H9 (cell line): ENCODE measurements around the gene RRAD. TPM values are rescaled to one million over a fixed set of nuclear protein-coding genes. Genes with fewer than 3 reads are reported as not detected.
A peak's percentile ranks its signal among the peaks of the same experiment; 100 is the strongest.

Source experiments
- DNase-seq: peaks from one replicate; pipeline ENCODE4 v3.0.0-alpha.2; 2017
- H2AFZ ChIP-seq: one replicate; pipeline ENCODE4 v1.6.1; 2013; ENCODE audit warnings: mild to moderate bottlenecking, low read length, control low read depth, moderate library complexity
- H2AK5ac ChIP-seq: 2 replicates; pipeline ENCODE4 v1.6.1; 2013; ENCODE audit warnings: low read length, control low read depth, mixed read lengths; ENCODE audit not compliant: insufficient read length
- H2BK120ac ChIP-seq: one replicate; pipeline ENCODE4 v1.6.1; 2013; ENCODE audit warnings: low read depth, mild to moderate bottlenecking, low read length, control low read depth, inconsistent platforms; ENCODE audit not compliant: poor library complexity, severe bottlenecking
- H2BK12ac ChIP-seq: 2 replicates; pipeline ENCODE4 v1.6.1; 2013; ENCODE audit warnings: low read length, control low read depth, mixed read lengths, low read depth; ENCODE audit not compliant: insufficient read length
- H2BK15ac ChIP-seq: 2 replicates; pipeline ENCODE4 v1.6.1; 2013; ENCODE audit warnings: low read depth, low read length, control low read depth
- H2BK20ac ChIP-seq: one replicate; pipeline ENCODE4 v1.6.1; 2013; ENCODE audit warnings: low read depth, mild to moderate bottlenecking, low read length, control low read depth, inconsistent platforms; ENCODE audit not compliant: poor library complexity, severe bottlenecking
- H2BK5ac ChIP-seq: 2 replicates; pipeline ENCODE4 v1.6.1; 2013; ENCODE audit warnings: low read length, control low read depth, mixed read lengths; ENCODE audit not compliant: insufficient read length
- H3K14ac ChIP-seq: 2 replicates; pipeline ENCODE4 v1.6.1; 2013; ENCODE audit warnings: low read length, control low read depth; ENCODE audit not compliant: insufficient read depth
- H3K18ac ChIP-seq: 2 replicates; pipeline ENCODE4 v1.6.1; 2013; ENCODE audit warnings: low read depth, mild to moderate bottlenecking, mixed read lengths, low read length, control low read depth; ENCODE audit not compliant: insufficient read length
- H3K23ac ChIP-seq: 2 replicates; pipeline ENCODE4 v1.6.1; 2013; ENCODE audit warnings: low read length, control low read depth, mixed read lengths, low read depth; ENCODE audit not compliant: insufficient read length
- H3K23me2 ChIP-seq: 2 replicates; pipeline ENCODE4 v1.6.1; 2013; ENCODE audit warnings: low read depth, mild to moderate bottlenecking, mixed read lengths, low read length, control low read depth; ENCODE audit not compliant: insufficient read length, poor library complexity, severe bottlenecking
- H3K27ac ChIP-seq: 2 replicates; pipeline ENCODE4 v1.5.1; 2013; ENCODE audit warnings: low read length, control low read depth, mixed read lengths, low read depth; ENCODE audit not compliant: insufficient read length
- H3K27me3 ChIP-seq: 2 replicates; pipeline ENCODE4 v1.6.1; 2013; ENCODE audit warnings: low read length, control low read depth, inconsistent platforms; ENCODE audit not compliant: insufficient read depth
- H3K4ac ChIP-seq: 2 replicates; pipeline ENCODE4 v1.6.1; 2013; ENCODE audit warnings: low read depth, mild to moderate bottlenecking, control low read depth, inconsistent platforms, low read length, moderate library complexity
- H3K4me1 ChIP-seq: 2 replicates; pipeline ENCODE4 v1.6.1; 2013; ENCODE audit warnings: low read length, control low read depth, inconsistent platforms; ENCODE audit not compliant: insufficient read depth
- H3K4me2 ChIP-seq: 2 replicates; pipeline ENCODE4 v1.6.1; 2013; ENCODE audit warnings: low read length, control low read depth, mixed read lengths; ENCODE audit not compliant: insufficient read length, insufficient read depth
- H3K56ac ChIP-seq: 2 replicates; pipeline ENCODE4 v1.6.1; 2013; ENCODE audit warnings: low read depth, mild to moderate bottlenecking, mixed read lengths, low read length, control low read depth; ENCODE audit not compliant: insufficient read length
- H3K79me1 ChIP-seq: 2 replicates; pipeline ENCODE4 v1.6.1; 2013; ENCODE audit warnings: low read depth, mild to moderate bottlenecking, moderate library complexity, low read length, control low read depth, inconsistent platforms; ENCODE audit not compliant: insufficient read depth, poor library complexity, severe bottlenecking
- H3K79me2 ChIP-seq: 2 replicates; pipeline ENCODE4 v1.6.1; 2013; ENCODE audit warnings: low read length, control low read depth, inconsistent platforms; ENCODE audit not compliant: insufficient read depth
- H3K9ac ChIP-seq: 2 replicates; pipeline ENCODE4 v1.6.1; 2013; ENCODE audit warnings: low read length, control low read depth, mixed read lengths; ENCODE audit not compliant: insufficient read length; ENCODE audit errors: extremely low read depth
- H3K9me3 ChIP-seq: one replicate; pipeline ENCODE4 v1.6.1; 2013; ENCODE audit warnings: low read depth, low read length, inconsistent platforms; ENCODE audit not compliant: control insufficient read depth
- H3T11ph ChIP-seq: one replicate; pipeline ENCODE4 v1.6.1; 2013; ENCODE audit warnings: mild to moderate bottlenecking, low read length, control low read depth, inconsistent platforms
- H4K20me1 ChIP-seq: one replicate; pipeline ENCODE4 v1.6.1; 2013; ENCODE audit not compliant: control insufficient read depth, insufficient read length, insufficient read depth
- H4K5ac ChIP-seq: 2 replicates; pipeline ENCODE4 v1.6.1; 2013; ENCODE audit warnings: low read depth, mild to moderate bottlenecking, mixed read lengths, low read length, control low read depth; ENCODE audit not compliant: insufficient read length
- H4K8ac ChIP-seq: replicated peaks from 2 replicates; pipeline ENCODE4 v1.6.1; 2013; ENCODE audit warnings: low read length, control low read depth, mixed read lengths, low read depth; ENCODE audit not compliant: insufficient read length
- H4K91ac ChIP-seq: 2 replicates; pipeline ENCODE4 v1.6.1; 2013; ENCODE audit warnings: low read depth, mild to moderate bottlenecking, moderate library complexity, mixed read lengths, low read length, control low read depth; ENCODE audit not compliant: insufficient read length
- H3K27ac Mint-ChIP-seq, 3 experiments: 2 replicates in 2 of 3; 3 replicates in 1 of 3; pipeline ENCODE4 v1.8.0; 2020 to 2021; ENCODE audit warnings: mixed read lengths in 3 of 3, mild to moderate bottlenecking in 1 of 3, moderate library complexity in 1 of 3
- H3K27me3 Mint-ChIP-seq: 2 replicates; pipeline ENCODE4 v1.8.0; 2021; ENCODE audit warnings: low read depth, mild to moderate bottlenecking, moderate library complexity, mixed read lengths
- H3K36me3 Mint-ChIP-seq, 3 experiments: 2 replicates in 2 of 3; 3 replicates in 1 of 3; pipeline ENCODE4 v1.8.0; 2020 to 2021; ENCODE audit warnings: low read depth in 3 of 3, mixed read lengths in 3 of 3; ENCODE audit not compliant: insufficient read depth in 1 of 3
- H3K4me1 Mint-ChIP-seq, 2 experiments: 2 replicates each; pipeline ENCODE4 v1.8.0; 2020; ENCODE audit warnings: mixed read lengths in 2 of 2
- H3K4me3 Mint-ChIP-seq, 2 experiments: 2 replicates in 1 of 2; 3 replicates in 1 of 2; pipeline ENCODE4 v1.8.0; 2020 to 2021; ENCODE audit warnings: mild to moderate bottlenecking in 2 of 2, mixed read lengths in 2 of 2, moderate library complexity in 1 of 2
- H3K9me3 Mint-ChIP-seq, 2 experiments: 2 replicates in 1 of 2; 3 replicates in 1 of 2; pipeline ENCODE4 v1.8.0; 2020; ENCODE audit warnings: mild to moderate bottlenecking in 2 of 2, mixed read lengths in 2 of 2, moderate library complexity in 1 of 2
- CTCF ChIP-seq: fragments of 200-600 bp; sonication (generic); conservative IDR thresholded peaks from 3 replicates; pipeline ENCODE4 v1.8.0; 2021; ENCODE audit warnings: antibody characterized with exemption, mild to moderate bottlenecking
- WGBS: extraction: QIAGEN DNeasy Blood & Tissue Kit; methylation state at CpG from one replicate; pipeline ENCODE4 v1.1.7; 2013; ENCODE audit warnings: missing lambda C conversion rate, low lambda C conversion rate, mixed read lengths; ENCODE audit not compliant: insufficient read length; ENCODE audit errors: extremely low coverage; 5-methylcytosine and 5-hydroxymethylcytosine counted together
- total RNA-seq: library from RNA; stranded (reverse); gene quantifications from 2 replicates; pipeline ENCODE4 v1.2.1, GENCODE V29; 2021

Gene RRAD
- total RNA-seq, 1 experiment from 2014 or later, result 0.72 TPM

GRCh38 chr16:66905633-66906539 is 19.4 kb downstream of the RRAD start:
- H3K36me3 Mint-ChIP-seq, result no peaks in the 10 kb centered on the region
- Histone ChIP-seq H3K18ac (no peak overlapping the region), H2BK12ac (no peak overlapping the region), H3K79me1 (no peaks in the 10 kb centered on the region), H3K4me1 (no peaks in the 10 kb centered on the region), H2AFZ (no peak overlapping the region), H3K14ac (no peak overlapping the region), H3K9me3 (no peaks in the 10 kb centered on the region), H2BK20ac (no peak overlapping the region), H4K5ac (no peak overlapping the region), H3K4ac (no peak overlapping the region), H2AK5ac (no peak overlapping the region), H3K4me2 (no peak overlapping the region), H2BK5ac (no peak overlapping the region), H2BK120ac (no peak overlapping the region), H3K79me2 (no peaks in the 10 kb centered on the region), H3T11ph (no peak overlapping the region), H4K8ac (no peak overlapping the region), H3K27me3 (no peaks in the 10 kb centered on the region), H4K20me1 (no peaks in the 10 kb centered on the region), H2BK15ac (no peak overlapping the region), H3K27ac (no peak overlapping the region), H3K9ac (no peak overlapping the region), H3K23me2 (no peaks in the 10 kb centered on the region), H4K91ac (no peak overlapping the region), H3K23ac (no peak overlapping the region), H3K56ac (no peak overlapping the region)
- peak; percentile 80 for DNase-seq
- peaks cover 22% of the 10 kb centered on the region for H3K27me3 Mint-ChIP-seq
- no peak for TF ChIP-seq CTCF
- H3K9me3 Mint-ChIP-seq, result no peaks in the 10 kb centered on the region
- no peak overlapping the region for H3K27ac Mint-ChIP-seq
- WGBS, result no CpG with 5 or more reads among the region's 11 CpGs
- H3K4me1 Mint-ChIP-seq, result peaks cover 2 to 15% of the 10 kb centered on the region in 2 experiments; a peak in 3 of 4 replicates
- peak overlapping the region in 1 of 2 experiments; percentile 34; a peak in 1 of 5 replicates for H3K4me3 Mint-ChIP-seq
